Measurements from ENCODE around the gene SLC38A11.

DNA sequence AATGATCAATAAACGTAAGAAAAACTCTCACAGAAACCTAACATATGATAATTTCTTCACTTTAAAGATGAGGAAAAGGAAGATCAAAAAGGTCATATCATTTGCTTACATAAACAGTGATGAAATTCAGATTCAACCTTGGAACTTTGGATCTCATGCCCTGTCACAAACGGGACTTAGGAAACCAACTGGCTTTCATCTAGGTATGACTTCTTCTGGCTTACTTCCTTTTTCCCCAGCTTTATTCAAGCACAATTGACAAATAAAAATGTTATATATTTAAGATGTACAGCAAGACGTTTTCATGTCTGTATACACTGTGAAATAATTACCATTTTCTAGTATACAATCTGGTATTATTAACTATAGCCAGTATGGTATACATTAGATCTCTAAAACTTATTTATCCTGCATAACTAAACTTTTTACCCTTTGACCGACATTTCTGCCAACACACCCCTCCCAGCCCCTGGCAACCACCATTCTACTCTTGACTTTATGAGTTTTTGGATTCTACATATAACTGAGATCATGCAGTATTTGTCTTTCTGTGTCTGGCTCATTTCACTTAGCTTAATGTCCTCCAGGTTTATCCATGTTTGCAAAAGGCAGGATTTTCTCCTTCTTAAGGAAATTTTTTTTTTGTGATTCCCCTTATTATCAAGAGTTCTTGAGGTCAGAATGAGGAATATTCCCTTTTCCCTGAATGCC lies 67.7 kb downstream of the SLC38A11 start:
- TF ChIP-seq, protein P1, sequence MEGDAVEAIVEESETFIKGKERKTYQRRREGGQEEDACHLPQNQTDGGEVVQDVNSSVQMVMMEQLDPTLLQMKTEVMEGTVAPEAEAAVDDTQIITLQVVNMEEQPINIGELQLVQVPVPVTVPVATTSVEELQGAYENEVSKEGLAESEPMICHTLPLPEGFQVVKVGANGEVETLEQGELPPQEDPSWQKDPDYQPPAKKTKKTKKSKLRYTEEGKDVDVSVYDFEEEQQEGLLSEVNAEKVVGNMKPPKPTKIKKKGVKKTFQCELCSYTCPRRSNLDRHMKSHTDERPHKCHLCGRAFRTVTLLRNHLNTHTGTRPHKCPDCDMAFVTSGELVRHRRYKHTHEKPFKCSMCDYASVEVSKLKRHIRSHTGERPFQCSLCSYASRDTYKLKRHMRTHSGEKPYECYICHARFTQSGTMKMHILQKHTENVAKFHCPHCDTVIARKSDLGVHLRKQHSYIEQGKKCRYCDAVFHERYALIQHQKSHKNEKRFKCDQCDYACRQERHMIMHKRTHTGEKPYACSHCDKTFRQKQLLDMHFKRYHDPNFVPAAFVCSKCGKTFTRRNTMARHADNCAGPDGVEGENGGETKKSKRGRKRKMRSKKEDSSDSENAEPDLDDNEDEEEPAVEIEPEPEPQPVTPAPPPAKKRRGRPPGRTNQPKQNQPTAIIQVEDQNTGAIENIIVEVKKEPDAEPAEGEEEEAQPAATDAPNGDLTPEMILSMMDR (IDR thresholded peaks at IDR 0.05 in 4 of 5, conservative IDR thresholded peaks at IDR 0.05 in 1 of 5) = no peak
- no peak for TF ChIP-seq POLR2A (IDR thresholded peaks at IDR 0.05)
